ENCODE measurements around the gene LDB3.

The LDB3 gene

DNA sequence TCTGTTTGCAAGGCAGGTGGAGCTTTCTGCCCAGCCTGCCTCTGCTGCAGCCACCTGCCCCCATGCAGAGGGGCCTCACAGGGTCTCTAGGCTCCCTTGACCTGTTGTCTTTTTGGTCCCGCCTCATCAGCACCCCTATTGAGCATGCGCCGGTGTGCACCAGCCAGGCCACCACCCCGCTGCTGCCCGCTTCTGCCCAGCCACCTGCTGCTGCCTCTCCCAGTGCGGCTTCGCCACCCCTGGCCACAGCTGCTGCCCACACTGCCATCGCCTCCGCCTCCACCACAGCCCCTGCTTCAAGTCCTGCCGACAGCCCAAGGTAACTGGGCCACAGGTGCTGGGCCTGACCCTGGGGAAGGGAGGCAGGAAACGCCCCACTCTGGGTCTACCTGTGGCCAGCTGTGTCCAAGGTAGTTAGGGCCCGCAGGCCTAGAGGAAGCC, 38.1 kb downstream of the LDB3 start:
- no peak for DNase-seq (ENCODE audit: low read depth)

DNA sequence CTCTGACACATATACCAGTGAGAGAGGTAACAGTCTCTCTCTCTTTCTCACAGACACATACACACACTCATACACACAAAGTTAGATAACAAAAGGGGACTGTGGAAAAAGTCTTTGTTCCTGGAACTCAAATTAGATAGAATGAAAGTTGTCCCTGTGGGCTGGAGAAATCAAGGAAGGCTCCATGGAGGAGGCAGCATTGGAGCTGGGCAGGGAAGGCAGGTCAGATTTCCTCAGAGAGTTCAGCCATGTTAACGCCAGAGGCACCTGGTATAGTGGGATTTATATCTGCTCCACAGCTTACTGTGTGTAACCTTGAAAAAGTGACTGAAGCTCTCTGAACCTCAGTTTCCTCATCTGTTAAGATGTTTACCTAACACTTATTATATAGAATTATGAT, 38.7 kb downstream of the LDB3 start:
- no peak for DNase-seq (ENCODE audit: low read depth)

DNA sequence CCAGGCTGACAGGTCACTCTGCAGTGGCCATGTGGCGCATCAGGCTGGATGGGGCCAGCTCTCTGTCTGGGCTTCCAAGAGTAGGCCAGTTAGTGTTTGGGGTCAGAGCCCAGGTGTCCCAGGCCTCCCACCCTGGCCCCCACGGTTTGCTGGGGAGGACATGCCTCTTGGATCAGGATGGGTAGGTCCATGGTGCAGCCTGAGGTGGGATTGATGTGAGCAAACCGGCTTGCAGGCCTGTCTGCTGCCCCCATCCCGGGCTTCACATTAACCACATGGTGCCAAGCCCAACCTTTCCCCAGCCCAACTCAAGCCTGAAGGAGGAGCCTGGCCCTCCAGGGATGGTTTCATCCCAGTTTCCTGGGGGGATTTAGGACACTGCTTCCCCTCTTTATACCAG, 39.2 kb downstream of the LDB3 start:
- no peak for DNase-seq (ENCODE audit: low read depth)

DNA sequence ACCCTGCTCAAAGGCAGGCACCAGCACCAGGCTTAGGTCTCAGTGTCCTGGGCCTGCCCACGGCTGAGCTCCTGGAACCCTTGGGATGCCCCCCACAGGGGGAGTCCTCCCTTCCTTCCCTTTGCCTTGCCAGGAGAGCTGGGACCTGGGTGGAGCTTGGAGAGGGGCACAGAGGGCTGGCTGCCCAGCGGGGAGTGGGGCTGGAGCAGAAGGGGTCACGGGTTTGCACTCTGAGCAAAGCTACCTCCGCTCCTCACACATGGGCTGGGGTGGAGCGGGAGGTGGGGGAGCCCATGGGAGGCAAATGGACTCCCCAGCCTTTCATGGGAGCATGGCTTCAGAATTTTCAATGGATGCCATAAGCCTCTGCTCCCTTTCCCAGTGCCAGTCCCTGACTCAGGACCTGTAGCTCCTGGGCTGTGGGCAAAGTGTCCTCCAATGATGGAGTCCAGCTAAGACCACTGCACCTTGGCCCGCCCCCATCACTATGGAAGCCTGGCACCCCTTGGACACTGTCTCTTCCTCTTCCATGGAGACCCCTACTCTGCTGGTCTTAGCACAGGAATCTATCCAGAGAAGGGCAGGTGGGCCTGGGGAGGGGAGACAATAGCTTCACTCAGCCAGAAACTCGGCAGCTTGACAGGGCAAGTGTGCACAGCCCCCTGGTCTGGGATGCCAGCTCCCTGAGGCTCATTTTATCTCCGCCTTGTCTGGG, 39.9 kb downstream of the LDB3 start:
- DNase-seq (ENCODE audit: low read depth) = no peak

DNA sequence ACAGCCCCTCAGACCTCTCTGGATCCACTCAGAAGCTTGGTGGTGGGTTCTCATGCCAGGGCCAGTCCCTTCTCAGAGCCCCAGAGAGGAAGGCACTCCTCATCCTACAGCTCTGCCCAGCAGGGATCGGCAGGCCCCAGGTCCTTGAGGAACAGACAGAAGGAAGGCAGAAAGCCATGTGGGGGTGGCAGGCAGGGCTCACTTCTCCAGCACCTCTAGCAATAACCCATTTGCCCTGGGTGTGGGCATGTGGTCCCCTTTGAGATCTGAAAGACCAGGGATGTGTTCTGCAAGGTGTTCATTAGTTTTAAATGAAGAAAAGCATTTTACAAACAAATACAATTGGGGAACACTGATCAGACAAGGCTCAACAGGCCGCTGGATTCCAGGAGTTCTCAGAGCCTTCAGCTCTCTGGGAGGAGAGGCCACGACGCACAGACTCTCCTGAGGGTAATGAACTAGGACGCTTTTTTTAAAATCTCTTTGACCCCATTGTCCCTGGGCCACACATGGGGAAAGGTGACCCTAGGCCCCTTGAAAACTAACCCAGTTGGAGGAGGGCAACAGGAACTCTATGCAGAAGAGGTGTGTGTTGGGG, 40.6 kb downstream of the LDB3 start:
- no peak for DNase-seq (ENCODE audit: low read depth)

DNA sequence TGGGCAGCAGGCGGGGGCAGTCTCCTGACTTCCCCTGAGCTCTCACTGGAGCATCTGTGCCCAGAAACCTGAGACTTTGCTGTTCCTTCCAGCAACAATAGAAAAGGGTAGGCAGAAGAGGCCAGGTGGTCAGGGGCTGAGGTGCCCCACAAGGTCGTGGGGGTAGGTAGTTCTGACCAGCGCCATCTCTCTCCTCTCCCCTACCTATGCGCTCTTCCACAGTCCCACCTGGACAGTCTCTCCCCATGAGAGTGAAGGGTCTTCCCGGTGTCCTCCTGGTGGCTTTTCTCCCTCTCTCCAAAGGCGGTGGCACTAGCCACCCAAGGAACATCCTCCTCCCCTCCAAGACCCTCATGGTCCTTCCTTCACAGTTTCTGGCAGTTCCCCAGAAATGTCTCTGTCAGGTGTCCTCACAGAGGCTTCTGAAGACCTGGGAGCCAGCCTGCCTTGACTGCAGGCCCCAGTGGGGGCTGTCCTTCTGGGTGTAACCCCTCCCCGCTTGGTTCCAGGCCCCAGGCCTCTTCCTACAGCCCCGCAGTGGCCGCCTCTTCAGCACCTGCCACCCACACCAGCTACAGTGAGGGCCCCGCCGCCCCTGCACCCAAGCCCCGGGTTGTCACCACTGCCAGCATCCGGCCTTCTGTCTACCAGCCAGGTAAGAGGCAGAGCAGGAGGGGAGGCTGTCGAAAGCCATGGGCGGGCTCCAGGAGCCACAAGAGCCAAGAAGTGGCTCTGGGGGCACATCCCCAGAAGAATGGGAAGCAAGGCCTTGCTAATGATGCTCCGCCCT, 41.3 kb downstream of the LDB3 start:
- no peak for DNase-seq (ENCODE audit: low read depth)

DNA sequence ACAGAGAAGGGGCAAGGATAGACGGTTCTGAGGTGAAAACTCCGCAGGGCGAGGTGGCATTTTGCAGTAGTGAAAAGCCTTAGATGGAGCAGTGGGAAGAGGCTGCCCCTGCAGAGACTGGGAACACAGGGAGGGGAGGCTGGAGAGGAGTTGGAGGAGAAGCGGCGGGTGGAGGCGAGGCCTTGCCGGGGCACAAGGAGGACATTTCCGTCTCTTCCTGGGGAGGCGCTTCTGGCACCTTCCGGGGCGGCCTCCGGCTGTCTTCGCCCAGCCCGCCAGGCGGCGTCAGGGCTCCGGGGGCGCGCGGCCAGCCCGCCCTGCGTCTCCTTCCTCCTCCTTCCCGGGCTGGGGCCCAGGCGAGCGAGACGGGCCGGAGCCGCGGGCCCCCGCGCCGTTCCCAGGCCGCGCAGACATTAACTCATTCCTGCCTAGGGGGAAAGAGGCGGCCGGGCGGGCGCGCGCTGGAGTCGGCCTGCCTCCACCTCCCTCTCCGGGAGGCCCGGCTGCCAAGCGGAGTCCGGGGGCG, 42.7 kb downstream of the LDB3 start:
- DNase-seq (ENCODE audit: low read depth) = peak; percentile 64

DNA sequence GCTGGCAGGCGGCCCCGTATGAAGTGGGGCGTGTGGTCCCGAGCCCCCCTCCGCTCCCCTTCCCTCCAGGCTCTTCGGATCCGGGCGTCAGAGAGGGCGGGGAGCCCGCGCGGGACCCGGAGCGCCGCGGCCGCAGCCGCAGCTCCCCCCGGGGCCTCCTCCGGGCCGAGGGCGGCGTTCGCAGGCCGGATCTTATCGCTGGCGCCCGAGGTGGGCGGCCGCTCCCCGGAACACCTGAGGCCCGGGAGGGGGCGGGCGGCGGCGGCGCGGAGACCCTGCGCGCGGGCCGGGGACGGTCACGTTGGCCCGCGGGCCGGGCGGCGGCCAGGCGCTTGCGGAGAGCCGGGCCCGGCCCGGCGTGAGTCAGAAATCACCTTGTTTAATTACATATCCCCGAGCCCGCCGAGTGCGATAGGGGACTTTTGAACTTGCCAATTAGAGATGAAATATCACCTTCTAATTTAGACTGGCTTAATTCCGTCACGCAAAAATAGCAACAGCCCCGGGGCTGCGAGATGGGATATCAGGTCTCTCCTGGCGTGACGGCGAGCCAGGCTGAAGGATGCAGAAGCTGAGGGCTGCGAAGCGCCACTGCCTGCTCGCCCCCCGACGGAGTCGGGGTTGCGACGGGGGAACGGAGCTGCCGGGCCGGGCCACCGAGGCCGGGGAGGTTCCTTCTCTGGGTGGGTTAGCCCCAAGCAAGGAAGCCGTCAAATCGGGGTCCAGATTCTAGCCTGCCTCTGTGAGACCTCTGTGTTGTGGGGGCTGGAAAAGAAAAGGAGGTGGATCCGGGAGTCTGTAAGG, 43.4 kb downstream of the LDB3 start:
- DNase-seq (ENCODE audit: low read depth) = peak; percentile 40

DNA sequence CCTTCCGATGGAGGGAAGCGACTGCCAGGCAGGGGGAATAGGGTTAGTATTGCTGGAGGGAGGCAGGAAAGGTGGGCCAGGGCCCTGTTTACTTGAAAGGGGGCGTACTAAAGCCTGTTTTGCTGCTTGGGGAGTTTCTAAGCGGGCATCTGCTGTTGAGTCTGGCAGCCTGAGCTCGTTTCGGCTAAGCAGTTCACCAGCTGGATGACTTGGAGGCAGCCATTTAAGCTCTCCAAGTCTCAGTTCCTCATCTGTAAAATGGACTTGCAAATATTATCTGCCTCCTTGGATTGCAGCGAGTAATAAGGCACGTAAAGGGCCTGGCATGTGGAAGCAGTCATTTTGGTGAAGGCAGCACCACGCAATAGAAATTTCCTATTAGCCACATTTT, 44.0 kb downstream of the LDB3 start:
- DNase-seq (ENCODE audit: low read depth) = no peak

DNA sequence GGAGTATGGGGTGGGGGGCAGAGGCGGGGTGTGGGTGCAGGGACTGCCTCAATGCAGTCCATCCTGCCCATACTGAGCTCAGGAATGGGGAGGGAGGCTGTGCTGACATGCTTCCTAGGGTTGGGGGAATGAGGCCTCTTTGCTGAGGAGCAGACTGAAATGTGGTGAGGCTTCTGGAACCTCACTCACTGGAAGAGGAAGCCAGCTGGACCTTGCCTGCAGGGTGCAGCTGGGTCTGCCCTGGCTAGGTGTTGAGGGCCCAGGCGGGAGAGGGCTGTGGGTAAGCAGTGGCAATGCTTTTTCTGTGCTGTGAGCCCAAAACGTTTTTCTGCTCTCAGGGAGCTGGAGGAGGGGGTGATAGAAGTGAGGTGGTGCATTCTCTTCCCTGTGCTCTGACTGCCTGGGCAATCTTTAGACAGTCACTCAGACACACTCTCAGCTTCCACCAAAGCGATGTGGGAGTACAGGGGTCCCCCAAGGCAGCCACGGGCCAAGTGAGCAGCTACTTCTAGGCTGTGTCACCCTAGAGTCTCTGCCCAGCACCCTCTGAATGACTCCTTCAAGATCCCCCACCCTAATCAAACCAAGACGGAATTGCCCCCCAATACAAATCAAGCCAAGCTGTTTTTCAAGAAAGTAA, 47.0 kb downstream of the LDB3 start:
- DNase-seq (ENCODE audit: low read depth) = no peak

DNA sequence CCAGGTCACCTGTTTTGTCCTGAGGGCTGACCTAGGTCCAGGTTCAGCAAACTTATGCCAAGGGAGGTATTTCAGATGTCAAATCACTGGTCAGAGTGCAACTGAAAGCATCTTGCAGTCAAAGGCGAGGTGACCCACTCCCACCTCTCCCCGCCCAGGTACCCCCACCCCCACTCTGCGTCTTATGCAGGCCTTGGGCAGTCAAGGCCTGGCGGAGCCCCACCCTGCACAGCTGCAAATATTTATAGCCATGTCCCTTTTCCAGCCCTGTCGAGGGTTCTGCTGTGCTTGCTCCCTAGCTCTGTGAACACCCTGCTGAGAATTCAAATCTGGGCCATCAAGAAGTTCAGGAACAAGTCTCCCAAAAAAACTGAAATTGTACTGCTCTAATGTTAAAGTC, 47.5 kb downstream of the LDB3 start:
- no peak for DNase-seq (ENCODE audit: low read depth)

DNA sequence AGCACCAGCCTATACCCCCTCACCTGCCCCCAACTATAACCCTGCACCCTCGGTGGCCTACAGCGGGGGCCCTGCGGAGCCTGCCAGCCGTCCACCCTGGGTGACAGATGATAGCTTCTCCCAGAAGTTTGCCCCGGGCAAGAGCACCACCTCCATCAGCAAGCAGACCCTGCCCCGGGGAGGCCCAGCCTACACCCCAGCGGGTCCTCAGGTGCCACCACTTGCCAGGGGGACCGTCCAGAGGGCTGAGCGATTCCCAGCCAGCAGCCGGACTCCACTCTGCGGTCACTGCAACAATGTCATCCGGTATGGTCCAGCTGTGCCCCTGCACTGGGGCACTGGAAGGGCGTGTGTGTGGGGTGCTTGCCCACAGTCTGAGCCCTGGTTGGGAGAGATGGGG, 48.2 kb downstream of the LDB3 start:
- DNase-seq (ENCODE audit: low read depth) = no peak

DNA sequence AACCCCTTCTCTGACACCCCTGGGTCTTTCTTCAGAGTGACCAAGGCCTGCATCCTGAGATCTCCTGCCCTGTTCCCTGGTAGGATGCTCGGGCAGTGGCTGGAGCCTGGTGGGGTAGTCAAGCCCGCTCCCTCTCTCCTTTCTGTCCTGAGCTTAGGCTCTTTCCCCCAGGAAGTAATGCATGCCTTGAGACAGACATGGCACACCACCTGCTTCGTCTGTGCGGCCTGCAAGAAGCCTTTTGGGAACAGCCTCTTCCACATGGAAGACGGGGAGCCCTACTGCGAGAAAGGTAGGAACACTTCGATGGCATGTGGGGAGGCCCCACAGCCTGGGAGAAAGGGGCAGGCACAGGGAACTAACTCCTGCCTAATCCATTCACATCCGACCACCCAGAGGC, 50.2 kb downstream of the LDB3 start:
- DNase-seq (ENCODE audit: low read depth) = no peak

DNA sequence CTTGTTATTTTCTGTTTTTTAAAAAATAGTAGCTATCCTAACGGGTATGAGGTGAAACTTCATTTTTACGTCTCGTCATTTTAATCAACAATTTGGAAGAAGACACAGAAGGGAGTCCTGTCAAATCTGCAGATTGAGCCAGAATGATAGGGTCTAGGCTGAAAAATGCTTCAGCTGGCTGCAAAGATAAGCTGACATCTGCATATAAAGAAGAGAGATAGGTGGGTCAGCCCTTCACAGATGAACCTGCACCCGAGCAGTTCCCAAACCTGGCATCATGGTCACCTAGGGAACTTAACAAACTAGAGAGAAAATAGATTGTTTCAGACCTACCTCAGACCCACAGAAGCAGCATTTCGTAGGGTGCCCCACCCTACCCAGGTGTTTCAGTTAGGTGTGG, 52.9 kb downstream of the LDB3 start:
- DNase-seq (ENCODE audit: low read depth) = no peak

DNA sequence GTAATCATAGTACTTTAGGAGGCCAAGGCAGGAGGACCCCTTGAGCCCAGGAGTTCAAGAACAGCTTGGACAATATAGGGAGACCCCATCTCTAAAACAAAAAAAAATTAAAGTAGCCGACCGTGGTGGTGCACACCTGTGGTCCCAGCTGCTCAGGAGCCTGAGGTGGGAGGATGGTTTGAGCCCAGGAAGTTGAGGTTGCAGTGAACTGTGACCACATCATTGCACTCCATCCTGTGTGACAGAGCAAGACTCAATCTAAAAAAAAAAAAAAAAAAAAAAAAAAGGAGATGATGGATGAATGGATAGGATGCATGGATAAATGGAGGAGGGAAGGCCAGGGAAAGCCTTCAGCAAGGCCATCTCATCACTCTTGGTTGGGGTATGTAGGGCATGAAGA, 54.7 kb downstream of the LDB3 start:
- no peak for DNase-seq (ENCODE audit: low read depth)

DNA sequence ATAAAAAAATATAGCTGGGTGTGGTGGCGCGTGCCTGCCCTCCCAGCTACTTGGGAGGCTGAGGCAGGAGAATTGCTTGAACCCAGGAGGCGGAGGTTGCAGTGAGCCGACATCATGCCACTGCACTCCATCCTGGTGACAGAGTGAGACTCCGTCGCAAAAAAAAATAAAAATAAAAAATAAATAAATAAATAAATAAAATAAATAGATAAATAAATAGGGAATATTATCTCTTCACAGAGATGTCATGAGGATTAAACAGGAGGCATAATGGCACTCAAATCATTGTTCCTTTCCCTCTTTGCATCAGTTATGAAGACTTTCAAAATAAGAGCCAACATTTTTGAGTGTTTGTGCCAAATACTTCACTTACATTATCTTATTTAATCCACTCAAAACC, 56.1 kb downstream of the LDB3 start:
- no peak for DNase-seq (ENCODE audit: low read depth)

DNA sequence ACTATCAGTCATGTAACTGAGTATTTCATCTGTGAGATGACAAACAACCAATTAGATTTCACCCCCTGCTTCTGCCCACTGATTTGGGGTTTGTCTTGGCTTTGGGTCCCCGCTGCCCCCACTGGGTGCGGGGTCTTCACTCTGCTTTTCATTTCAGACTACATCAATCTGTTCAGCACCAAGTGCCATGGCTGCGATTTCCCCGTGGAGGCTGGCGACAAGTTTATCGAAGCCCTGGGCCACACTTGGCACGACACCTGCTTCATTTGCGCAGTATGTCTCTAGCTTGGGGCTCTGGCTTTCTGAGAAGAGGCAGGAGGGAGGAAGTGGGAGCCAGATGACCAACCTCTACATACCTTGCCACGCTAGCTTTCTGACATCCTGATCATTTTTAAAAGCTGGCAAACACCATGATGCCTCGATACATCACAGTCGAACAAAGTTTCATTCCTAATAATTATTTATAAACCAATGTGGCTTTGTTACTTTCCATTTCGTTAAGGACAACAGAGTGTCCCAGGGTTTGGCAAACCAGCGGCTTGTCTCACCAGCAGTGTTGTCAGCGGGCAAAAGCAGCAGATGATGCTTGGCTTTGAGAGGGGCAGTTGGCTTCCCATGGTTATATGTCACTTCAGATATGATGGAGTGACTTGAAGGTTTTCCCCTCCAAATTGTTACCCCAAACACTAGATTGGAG, 57.8 kb downstream of the LDB3 start:
- DNase-seq (ENCODE audit: low read depth) = no peak

DNA sequence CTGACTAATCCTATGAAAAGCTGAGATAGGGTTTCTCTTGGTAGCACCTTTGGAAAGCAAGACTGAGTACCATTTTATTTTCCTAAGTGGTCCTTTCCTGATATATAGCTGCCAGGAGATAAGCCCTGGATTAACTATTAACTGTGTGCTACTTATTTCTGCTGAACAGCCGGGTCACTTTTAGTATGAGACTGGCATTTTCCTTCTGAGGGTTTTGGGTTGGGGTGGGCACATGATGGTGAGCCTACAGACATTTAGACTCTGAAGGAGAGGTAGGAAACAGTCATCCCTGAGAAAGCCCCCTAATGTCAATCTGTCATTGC, 58.3 kb downstream of the LDB3 start:
- DNase-seq (ENCODE audit: low read depth) = no peak

DNA sequence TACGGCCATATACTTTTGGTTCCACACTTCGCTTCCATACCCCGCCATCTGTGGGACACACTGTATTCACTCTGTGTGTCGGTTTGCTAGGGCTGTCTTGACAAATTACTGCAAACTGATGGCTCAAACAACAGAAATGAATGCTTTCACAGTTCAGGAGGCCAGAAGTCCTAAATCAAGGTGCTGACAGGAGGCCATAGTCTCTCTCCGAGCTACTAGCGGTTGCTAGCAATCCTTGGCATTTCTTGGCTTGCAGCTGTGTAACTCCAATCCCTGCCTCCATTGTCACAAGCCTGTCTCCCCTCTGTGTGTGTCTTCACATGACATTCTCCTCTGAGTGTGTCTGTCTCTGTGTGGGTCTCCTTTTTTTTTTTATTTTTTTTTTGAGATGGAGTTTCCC, 59.2 kb downstream of the LDB3 start:
- DNase-seq (ENCODE audit: low read depth) = no peak

DNA sequence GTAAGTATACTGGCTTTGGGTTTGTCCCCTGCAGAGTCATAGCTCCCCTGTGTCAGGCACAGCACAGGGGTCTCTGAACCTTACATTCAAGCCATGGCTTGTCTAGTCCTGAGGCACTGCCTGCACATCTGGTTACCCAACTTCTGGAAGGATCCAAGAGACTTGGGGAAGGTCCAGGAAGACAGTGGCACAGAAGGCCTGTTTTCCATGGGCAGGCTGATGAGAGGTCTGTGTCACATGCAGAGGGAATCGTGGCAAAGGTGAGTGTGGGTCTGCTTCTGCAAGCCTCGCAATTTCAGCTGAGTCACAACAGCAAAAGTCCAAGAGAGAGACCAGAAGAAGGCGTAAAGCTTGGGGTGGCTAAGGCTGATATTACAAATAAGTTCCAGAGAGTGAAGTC, 59.7 kb downstream of the LDB3 start:
- DNase-seq (ENCODE audit: low read depth) = no peak

DNA sequence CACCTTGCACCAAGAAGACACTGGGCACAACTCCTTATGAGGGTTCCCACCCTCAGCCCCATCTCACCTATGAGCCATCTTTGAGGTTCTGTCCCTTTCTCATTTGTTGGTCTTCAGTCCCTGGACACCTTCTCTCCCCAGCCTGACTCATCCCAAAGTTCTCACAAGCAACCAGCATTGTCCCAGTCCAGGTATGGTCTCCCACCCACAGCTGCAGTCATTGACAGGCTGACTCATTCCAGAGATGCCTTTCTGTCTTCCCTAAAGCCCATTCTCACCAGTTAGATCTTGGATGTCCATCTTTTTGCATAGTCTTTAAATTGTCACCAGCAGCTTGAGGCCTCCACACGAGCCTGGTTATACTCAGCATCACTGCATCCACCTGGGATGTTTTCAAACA, 61.4 kb downstream of the LDB3 start:
- DNase-seq (ENCODE audit: low read depth) = no peak

All from T-helper 22 cell (primary cell).